ENCODE measurements around the gene RSPRY1. TPM values are rescaled to one million over a fixed set of nuclear protein-coding genes. Genes with fewer than 3 reads are reported as not detected.

Gene RSPRY1
- total and polyA plus RNA-seq, 2 of the 4 experiments (the other 2 are of a cell fraction), result 25.2 to 62.2 TPM

DNA sequence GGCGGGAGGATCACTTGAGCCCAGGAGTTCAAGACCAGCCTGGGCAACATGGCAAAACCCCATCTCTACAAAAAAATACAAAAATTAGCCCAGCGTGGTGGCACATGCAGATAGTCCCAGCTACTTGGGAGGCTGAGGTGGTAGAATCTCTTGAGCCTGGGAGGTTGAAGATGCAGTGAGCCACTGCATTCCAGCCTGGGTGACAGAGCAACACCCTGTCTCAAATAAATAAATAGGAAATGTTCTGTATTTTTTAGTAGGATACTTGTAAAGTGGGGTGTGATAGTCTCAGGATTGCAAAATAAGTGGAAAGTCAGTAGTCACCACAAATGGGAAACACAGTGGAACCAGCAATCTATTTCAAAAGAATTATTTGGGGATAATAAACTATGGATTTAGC lies 4.0 kb downstream of the RSPRY1 start:
- CTCF ChIA-PET, result interaction anchor here (0.6 to 1.0 kb wide), 2 partner anchors 9 to 110 kb away, joined by 3 read pairs; no protein-coding TSS in a partner anchor
- H3K4me1 ChIP-seq (ENCODE audit: control insufficient read depth, insufficient read depth, low read length), result peaks cover 20% of the 10 kb centered on the region
- no peaks in the 10 kb centered on the region for H3K9me3 ChIP-seq (ENCODE audit: control insufficient read depth, insufficient read depth, low read length)

More for the DNA sequence above, 4.0 kb downstream of the RSPRY1 start:
- no peak overlapping the region for H2AFZ ChIP-seq (replicated peaks; ENCODE audit: low read length, poor library complexity)
- no peak overlapping the region for H2AK9ac ChIP-seq (replicated peaks; ENCODE audit: low read depth, low read length, poor library complexity)
- no peak for DNase-seq
- H2BK15ac ChIP-seq (ENCODE audit: low read depth, low read length), result no peak overlapping the region
- TF ChIP-seq CHD1 (IDR thresholded peaks at IDR 0.05; ENCODE audit: low read depth, low read length) (no peak), CEBPB (IDR thresholded peaks at IDR 0.05; ENCODE audit: low read depth, low read length) (peak; percentile 26; the same call in 1 of the 2 replicates), RAD21 (IDR thresholded peaks at IDR 0.05; ENCODE audit: low read length) (no peak)
- H3K4me2 ChIP-seq (ENCODE audit: low read depth, low read length), result no peak overlapping the region
- H3K27me3 ChIP-seq (ENCODE audit: control insufficient read depth, insufficient read depth, low read length), result no peaks in the 10 kb centered on the region
- H3K36me3 ChIP-seq (ENCODE audit: control insufficient read depth, insufficient read depth, low read length), result no peaks in the 10 kb centered on the region; the same call in 1 of the 2 replicates
- H4K91ac ChIP-seq (ENCODE audit: insufficient read depth, low read depth, low read length), result no peak overlapping the region
- H3K23ac ChIP-seq (ENCODE audit: low read depth, low read length), result peak overlapping the region; percentile 42; the same call in 1 of the 2 replicates
- no peak overlapping the region for H2AK5ac ChIP-seq (ENCODE audit: low read depth, low read length)
- dilution Hi-C loops (cut with HindIII; ENCODE audit: low sequenced_read_pairs, unreplicated experiment) (no loop called here), intact Hi-C loops (cut with micrococcal nuclease) (no loop called here), in situ Hi-C loops (cut with MboI; ENCODE audit: low sequenced_read_pairs) (no loop called here)
- no peak overlapping the region for H3K9ac ChIP-seq (ENCODE audit: low read depth, low read length)
- ATAC-seq (ENCODE audit: low read depth), result no peak
- H3K27ac ChIP-seq (ENCODE audit: insufficient read depth, low read length), result no peak overlapping the region
- H3K79me1 ChIP-seq (ENCODE audit: low read depth in 1 of 2, low read length in 2 of 2), result peaks cover 16 to 61% of the 10 kb centered on the region in 2 experiments
- POLR2A ChIA-PET (ENCODE audit: unreplicated experiment), result no interaction called here
- H4K20me1 ChIP-seq (ENCODE audit: insufficient read depth, low read length), result peaks cover 18% of the 10 kb centered on the region; the same call in 1 of the 2 replicates
- H2BK20ac ChIP-seq (ENCODE audit: low read depth, low read length), result no peak overlapping the region
- no peaks in the 10 kb centered on the region; the same call in 1 of the 2 replicates for H3K9me1 ChIP-seq (ENCODE audit: insufficient read depth, low read length)
- H2BK120ac ChIP-seq (ENCODE audit: low read depth, low read length), result no peak overlapping the region
- no peak overlapping the region for H3K56ac ChIP-seq (ENCODE audit: extremely low read depth, insufficient read depth, low read length)
- no peak overlapping the region for H4K5ac ChIP-seq (ENCODE audit: low read depth, low read length)
- H3K4ac ChIP-seq (ENCODE audit: low read depth, low read length), result no peak overlapping the region
- no peak overlapping the region for H3K18ac ChIP-seq (ENCODE audit: low read depth, low read length)
- no peak overlapping the region for H4K8ac ChIP-seq (ENCODE audit: low read depth in 2 of 2, low read length in 2 of 2)
- WGBS, 2 experiments (ENCODE audit: extremely low coverage in 2 of 2, insufficient read length in 1 of 2), result no CpG with 5 or more reads among the region's 2 CpGs
- no peak overlapping the region for H3K14ac ChIP-seq (replicated peaks; ENCODE audit: low read depth, low read length)
- H3K4me3 ChIP-seq (ENCODE audit: insufficient read depth, low read depth, low read length), result no peak overlapping the region
- no TSS peak for BruUV-seq (replicated peaks)
- peak overlapping the region; percentile 28 for H2BK5ac ChIP-seq (ENCODE audit: low read depth, low read length, poor library complexity, severe bottlenecking)
